ENCODE results near the gene TMEM165.

DNA sequence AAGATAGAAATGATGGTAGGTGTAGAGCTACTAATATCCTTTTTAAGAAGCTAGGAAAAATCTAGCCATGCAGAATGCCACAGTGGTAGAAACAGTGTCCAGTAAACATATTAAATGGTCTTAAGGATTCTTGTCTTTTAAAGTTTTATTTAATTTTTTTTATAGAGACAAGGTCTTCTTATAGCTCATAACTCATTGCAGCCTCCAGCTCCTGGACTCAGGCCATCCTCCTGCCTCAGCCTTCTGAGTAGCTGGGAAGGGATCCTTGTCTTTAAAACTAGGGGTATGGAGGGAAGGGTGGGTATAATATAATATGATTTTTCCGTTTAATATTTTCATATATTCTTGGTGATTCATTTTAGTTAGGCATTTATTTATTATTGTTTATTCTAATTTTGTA is 3.8 kb downstream of the TMEM165 start:
- TF ChIP-seq, protein P1, sequence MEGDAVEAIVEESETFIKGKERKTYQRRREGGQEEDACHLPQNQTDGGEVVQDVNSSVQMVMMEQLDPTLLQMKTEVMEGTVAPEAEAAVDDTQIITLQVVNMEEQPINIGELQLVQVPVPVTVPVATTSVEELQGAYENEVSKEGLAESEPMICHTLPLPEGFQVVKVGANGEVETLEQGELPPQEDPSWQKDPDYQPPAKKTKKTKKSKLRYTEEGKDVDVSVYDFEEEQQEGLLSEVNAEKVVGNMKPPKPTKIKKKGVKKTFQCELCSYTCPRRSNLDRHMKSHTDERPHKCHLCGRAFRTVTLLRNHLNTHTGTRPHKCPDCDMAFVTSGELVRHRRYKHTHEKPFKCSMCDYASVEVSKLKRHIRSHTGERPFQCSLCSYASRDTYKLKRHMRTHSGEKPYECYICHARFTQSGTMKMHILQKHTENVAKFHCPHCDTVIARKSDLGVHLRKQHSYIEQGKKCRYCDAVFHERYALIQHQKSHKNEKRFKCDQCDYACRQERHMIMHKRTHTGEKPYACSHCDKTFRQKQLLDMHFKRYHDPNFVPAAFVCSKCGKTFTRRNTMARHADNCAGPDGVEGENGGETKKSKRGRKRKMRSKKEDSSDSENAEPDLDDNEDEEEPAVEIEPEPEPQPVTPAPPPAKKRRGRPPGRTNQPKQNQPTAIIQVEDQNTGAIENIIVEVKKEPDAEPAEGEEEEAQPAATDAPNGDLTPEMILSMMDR (conservative IDR thresholded peaks at IDR 0.05 in 1 of 2, IDR thresholded peaks at IDR 0.05 in 1 of 2; ENCODE audit: extremely low read depth in 1 of 2, insufficient read depth in 1 of 2, low read depth in 1 of 2, low read length in 2 of 2): no peak
- no peak for TF ChIP-seq EZH2 (IDR thresholded peaks at IDR 0.05; ENCODE audit: borderline replicate concordance, low read length)

All from mammary epithelial cell (primary cell).